Measurements from ENCODE around the gene TATDN3. TPM values are rescaled to one million over a fixed set of nuclear protein-coding genes. Genes with fewer than 3 reads are reported as not detected.

Gene TATDN3
- total and polyA plus RNA-seq, 9 of the 15 experiments (the other 6 are each of a cell fraction or from before 2014, with no cell fraction given), result 18.3 to 79.9 (median 28.2) TPM

GRCh38 chr1:212820969-212821368 lies 29.3 kb downstream of the TATDN3 start:
- Histone ChIP-seq H4K20me1 (replicated peaks; ENCODE audit: control insufficient read depth, insufficient read depth, low read length) (no peaks in the 10 kb centered on the region), H3K36me3 (ENCODE audit: control insufficient read depth, insufficient read depth, low read length) (no peaks in the 10 kb centered on the region), H3K4me3 (no peak overlapping the region), H3K27me3 (ENCODE audit: control insufficient read depth in 2 of 2, insufficient read depth in 2 of 2, low read length in 2 of 2) (0 out of 5 replicates have a peak, but pooled peaks cover 0 to 4% of the 10 kb centered on the region in 2 experiments), H3K27ac (ENCODE audit: extremely low read depth, low read depth, low read length) (no peak overlapping the region), H3K9ac (ENCODE audit: insufficient read depth in 1 of 2, low read depth in 2 of 2, low read length in 2 of 2) (no peak overlapping the region), H3K4me2 (ENCODE audit: insufficient read depth, low read length) (no peak overlapping the region), H3K9me1 (ENCODE audit: control insufficient read depth, insufficient read depth, low read length) (no peaks in the 10 kb centered on the region), H3K79me2 (ENCODE audit: control insufficient read depth, insufficient read depth, low read length) (no peaks in the 10 kb centered on the region), H3K9me3 (replicated peaks; ENCODE audit: control insufficient read depth, insufficient read depth, low read depth, low read length) (peaks cover 7% of the 10 kb centered on the region), H2AFZ (ENCODE audit: low read depth, low read length) (no peak overlapping the region), H3K4me1 (replicated peaks in 1 of 2; ENCODE audit: control insufficient read depth in 2 of 2, insufficient read depth in 2 of 2, low read length in 2 of 2) (no peaks in the 10 kb centered on the region)
- 19% methylated on average over 2 of the region's 2 CpGs for WGBS (ENCODE audit: insufficient coverage, low coverage, missing lambda C conversion rate)
- intact Hi-C loops (cut with micrococcal nuclease) (no loop called here), in situ Hi-C loops (cut with MboI) (no loop called here)
- ChIA-PET POLR2A (interaction anchor here (1.0 to 1.5 kb wide), 4 partner anchors 8 to 42 kb away, joined by 3 to 5 read pairs (median 4); no protein-coding TSS in a partner anchor), CTCF (ENCODE audit: low intra/inter-chr PET ratio) (no interaction called here)
- DNase-seq (ENCODE audit: extremely low read depth in 1 of 4, low spot score in 3 of 4) (no peak), ATAC-seq (no peak), FAIRE-seq (no peak)
- BruUV-seq (replicated peaks), result no TSS peak
- TF ChIP-seq SRSF1 (IDR thresholded peaks at IDR 0.05; ENCODE audit: low read depth, low read length) (no peak), CREB3 (tag; conservative IDR thresholded peaks at IDR 0.05; ENCODE audit: low read depth) (no peak), PPARD (CRISPR knock-in tag; IDR thresholded peaks at IDR 0.05) (no peak), L3MBTL2 (IDR thresholded peaks at IDR 0.05) (no peak), MEF2D (tag; conservative IDR thresholded peaks at IDR 0.05; ENCODE audit: low read depth) (no peak), RUNX1 (IDR thresholded peaks at IDR 0.05; ENCODE audit: low read depth) (no peak), TCFL5 (CRISPR knock-in tag; conservative IDR thresholded peaks at IDR 0.05) (no peak), ZNF79 (CRISPR knock-in tag; IDR thresholded peaks at IDR 0.05; ENCODE audit: low read depth) (no peak), MAFK (IDR thresholded peaks at IDR 0.05; ENCODE audit: low read length) (peak; percentile 59; the same call in 1 of the 2 replicates), ZNF384 (IDR thresholded peaks at IDR 0.05; ENCODE audit: low read depth, low read length) (no peak), SREBF2 (CRISPR knock-in tag; IDR thresholded peaks at IDR 0.05) (no peak), ZNF3 (CRISPR knock-in tag; IDR thresholded peaks at IDR 0.05) (no peak), ARID2 (IDR thresholded peaks at IDR 0.05) (no peak), THRB (CRISPR knock-in tag; conservative IDR thresholded peaks at IDR 0.05) (no peak), ZNF239 (CRISPR knock-in tag; IDR thresholded peaks at IDR 0.05) (no peak), SOX6 (IDR thresholded peaks at IDR 0.05) (no peak)
- TF ChIP-seq, protein P1, sequence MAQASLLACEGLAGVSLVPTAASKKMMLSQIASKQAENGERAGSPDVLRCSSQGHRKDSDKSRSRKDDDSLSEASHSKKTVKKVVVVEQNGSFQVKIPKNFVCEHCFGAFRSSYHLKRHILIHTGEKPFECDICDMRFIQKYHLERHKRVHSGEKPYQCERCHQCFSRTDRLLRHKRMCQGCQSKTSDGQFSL (CRISPR knock-in tag; IDR thresholded peaks at IDR 0.05), result no peak
- TF ChIP-seq, protein P1 (tag; IDR thresholded peaks at IDR 0.05), result no peak
- TF ChIP-seq, protein P2, sequence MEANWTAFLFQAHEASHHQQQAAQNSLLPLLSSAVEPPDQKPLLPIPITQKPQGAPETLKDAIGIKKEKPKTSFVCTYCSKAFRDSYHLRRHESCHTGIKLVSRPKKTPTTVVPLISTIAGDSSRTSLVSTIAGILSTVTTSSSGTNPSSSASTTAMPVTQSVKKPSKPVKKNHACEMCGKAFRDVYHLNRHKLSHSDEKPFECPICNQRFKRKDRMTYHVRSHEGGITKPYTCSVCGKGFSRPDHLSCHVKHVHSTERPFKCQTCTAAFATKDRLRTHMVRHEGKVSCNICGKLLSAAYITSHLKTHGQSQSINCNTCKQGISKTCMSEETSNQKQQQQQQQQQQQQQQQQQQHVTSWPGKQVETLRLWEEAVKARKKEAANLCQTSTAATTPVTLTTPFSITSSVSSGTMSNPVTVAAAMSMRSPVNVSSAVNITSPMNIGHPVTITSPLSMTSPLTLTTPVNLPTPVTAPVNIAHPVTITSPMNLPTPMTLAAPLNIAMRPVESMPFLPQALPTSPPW (CRISPR knock-in tag; IDR thresholded peaks at IDR 0.05), result no peak
